ENCODE data around the gene HES3.

HES3 gene, protein sequence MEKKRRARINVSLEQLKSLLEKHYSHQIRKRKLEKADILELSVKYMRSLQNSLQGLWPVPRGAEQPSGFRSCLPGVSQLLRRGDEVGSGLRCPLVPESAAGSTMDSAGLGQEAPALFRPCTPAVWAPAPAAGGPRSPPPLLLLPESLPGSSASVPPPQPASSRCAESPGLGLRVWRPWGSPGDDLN

DNA sequence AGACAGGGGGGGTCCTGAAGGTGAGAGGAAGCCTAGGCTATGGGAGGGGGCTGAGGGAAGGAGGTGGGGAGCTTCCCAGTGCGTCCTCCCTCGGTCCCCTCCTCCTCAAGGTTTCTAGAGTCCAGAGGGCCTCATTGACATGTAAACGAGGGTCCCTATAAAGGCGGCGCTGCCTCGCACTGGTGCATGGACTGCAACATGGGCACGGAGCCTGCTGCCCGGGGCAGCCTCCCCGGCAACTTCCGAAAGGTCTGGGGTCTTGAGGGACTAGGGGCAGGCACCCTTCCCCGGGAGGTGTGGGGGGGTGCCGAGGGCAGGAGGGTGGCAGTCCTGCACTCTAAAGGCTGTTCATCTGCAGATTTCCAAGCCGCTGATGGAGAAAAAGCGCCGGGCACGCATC lies at the start of gene HES3:
HES3 (plus strand) TSS at position 187 of the 400 bp plus-strand sequence; CDS start at position 374, 187 bp downstream.
- no peak for DNase-seq

DNA sequence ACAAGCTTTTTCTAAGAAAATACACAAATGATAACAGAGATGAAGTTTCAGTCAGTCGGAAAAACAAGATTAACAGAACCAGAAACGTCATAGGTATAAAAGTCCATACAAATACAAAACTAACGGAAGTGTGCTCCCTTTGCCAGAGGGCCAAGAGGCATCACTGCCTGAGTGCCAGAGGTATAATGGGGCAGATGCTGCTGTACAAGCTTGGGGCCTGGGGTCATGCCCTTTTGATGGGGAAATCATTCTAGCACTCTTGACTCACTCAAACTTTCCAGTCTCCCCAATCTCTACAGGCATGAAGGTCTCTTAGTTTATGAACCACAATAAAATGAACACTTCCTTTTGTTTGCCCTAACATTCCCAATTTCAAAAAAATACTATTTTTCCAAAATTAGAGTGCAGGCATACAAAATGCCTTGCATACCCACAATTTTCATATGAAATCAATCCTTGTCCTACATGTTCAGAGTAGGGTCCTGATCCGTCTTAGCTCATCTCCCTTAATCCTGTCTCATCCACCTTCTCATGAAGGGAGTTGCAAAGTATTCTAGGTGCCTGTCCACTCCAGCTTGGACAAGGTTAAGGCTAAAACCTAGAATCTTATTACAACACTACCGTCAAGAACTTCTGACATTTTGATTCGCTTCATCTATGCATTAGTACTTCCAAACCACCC lies 46.1 kb upstream of the HES3 start:
- no peak for DNase-seq

GRCh38 chr1:6198646-6199297 lies 45.2 kb upstream of the HES3 start:
- DNase-seq = no peak

DNA sequence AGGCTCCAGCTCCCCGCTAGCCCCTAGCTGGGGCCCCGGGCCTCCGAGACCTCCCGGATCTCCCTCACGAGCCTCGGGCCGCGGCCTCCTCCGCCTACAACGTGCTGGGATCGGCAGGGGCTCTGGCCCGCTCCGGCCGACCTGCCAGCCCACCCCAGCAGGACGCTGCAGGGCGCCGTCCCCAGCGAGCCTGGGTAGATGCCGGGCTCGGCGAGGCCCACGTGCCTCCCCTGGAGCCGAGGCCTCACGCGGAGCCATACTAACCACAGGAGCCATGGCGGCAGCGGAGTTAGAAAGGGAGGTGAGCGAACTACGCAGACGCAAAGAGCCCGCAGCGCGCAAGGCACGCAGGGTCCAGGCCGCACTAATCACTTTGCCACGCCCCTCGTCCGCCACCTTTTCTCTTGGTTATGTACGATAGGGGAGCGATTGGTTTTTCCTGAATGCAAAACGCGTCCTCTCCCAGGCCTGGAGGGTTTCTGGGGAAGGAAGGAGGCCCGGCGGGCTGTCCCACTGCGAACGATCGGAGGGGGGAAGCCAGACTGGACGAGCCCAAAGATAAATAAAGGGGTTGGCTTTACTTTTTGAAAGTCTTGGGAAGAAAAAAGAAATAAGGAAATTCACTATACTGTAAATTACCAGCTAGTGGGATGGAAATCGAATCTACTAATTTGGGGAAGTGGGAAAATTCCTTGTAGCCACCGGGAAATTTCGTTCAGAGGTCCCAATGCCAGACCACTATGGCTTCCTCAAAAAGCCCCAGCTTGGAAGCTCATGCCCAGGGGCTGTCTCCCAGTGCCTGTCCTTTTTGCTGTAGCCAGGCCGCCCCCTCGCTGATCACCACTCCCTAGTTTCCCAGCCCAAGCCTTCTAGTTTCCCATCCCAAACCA lies 44.4 kb upstream of the HES3 start, which contains the start of gene RPL22:
RPL22 (minus strand) TSS at position 298 of the 890 bp plus-strand sequence; CDS start at position 276, 22 bp downstream.
- peak; percentile 98 for DNase-seq

- DNase-seq = peak; percentile 33
Measured at GRCh38 chr1:6200188-6200809, 43.7 kb upstream of the HES3 start.

DNA sequence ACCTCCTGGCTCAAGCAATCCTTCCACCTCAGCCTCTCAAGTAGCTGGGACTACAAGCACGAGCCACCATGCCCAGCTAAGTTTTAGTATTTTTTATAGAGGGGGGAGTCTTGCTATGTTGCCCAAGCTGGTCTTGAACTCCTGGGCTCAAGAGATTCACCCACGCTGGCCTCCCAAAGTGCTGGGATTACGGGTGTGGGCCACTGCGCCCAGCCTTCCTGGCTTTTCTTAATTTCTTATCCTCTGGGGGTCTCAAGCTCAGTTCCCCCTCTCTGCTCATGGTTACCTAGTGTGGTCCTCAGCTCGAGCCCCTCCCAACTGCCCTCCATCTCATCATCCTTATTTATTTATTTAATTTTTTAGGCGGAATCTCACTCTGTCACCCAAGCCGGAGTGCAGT lies 41.7 kb upstream of the HES3 start:
- no peak for DNase-seq

DNA sequence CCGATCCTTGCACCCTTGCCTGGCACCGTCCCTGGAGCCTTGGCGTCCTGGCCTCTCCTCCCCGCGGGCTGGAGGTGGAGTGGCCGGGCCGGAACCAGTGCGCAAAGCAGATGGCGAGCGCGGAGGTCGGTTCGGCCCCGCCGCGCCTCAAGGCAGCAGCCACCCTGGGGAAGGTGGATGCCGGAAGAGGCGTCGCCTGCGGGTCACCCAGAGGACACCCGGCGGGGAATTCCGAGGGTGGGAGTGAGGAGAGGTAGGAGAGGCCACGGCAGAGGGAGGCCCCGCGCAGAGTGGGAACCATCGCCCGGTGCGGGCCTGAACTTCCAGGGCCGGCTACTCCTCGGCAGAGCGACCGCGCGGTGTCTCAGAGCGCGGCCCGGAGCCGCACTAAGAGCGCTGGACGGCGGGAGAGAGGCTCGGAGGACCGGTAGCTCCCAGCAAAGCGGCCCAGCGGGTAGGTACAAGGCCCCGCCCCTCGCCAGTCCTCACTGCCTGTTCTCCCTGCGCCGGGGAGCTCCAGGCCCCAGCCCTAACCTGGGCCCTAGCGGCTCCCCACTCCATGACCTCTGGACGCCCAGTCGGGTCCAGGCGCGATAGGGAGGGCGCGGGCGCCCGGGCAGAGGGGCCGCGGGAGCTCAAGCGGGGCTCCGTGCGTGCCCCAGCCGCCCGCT lies 38.0 kb upstream of the HES3 start, which contains the start of gene RNF207:
RNF207 (plus strand) TSS at position 271 of the 671 bp plus-strand sequence. CDS start 417 bp downstream, outside the sequence.
- no peak for DNase-seq

DNA sequence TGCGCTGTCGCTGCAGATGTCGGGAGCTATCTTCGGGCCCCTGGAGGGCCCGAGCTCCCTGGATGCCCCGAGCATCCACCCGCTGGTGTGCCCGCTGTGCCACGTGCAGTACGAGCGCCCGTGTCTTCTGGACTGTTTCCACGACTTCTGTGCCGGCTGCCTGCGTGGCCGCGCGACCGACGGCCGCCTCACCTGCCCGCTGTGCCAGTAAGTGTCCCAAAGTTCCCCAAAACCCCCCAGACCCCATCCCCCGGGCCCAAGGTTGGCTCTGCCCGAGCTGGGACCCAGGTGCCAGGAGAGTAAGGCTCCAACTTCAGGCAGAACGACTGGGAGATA lies 37.5 kb upstream of the HES3 start:
- DNase-seq = no peak

- DNase-seq = no peak
Measured at GRCh38 chr1:6207075-6207885, 36.7 kb upstream of the HES3 start.

- no peak for DNase-seq
Measured at GRCh38 chr1:6207921-6208320, 36.1 kb upstream of the HES3 start.

DNA sequence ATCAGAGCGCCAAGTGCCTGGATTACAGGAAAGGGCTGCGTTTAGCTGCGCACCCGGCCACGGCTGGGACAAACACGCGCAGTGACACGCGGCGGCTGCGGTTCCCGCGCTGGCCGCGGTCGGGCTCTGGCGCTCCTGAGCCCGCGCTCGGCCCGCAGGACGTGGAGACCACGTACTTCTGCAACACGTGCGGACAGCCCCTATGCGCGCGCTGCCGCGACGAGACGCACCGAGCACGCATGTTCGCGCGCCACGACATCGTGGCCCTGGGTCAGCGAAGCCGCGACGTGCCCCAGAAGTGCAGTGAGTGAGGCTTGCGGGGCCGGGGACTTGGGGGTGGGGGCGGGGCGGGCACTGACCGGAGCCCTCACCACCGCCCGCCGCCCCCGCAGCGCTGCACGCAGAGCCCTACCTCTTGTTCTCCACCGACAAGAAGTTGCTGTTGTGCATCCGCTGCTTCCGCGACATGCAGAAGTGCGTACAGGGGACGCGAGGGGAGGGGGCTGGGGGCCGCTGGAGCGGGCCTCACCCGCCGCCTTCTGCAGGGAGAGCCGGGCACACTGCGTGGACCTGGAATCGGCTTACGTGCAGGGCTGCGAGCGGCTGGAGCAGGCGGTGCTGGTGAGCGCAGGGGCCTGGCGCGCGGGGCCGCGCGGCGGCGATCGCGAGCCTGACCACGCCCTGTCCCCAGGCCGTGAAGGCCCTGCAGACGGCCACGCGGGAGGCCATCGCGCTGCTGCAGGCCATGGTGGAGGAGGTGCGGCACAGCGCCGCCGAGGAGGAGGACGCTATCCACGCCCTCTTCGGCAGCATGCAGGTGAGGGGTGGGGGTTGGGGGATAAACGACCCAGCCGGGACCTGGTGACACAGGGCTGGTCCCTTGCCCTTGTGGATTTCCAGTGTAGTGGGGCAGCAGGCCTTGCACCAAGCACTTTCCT lies 35.0 kb upstream of the HES3 start:
- no peak for DNase-seq

DNA sequence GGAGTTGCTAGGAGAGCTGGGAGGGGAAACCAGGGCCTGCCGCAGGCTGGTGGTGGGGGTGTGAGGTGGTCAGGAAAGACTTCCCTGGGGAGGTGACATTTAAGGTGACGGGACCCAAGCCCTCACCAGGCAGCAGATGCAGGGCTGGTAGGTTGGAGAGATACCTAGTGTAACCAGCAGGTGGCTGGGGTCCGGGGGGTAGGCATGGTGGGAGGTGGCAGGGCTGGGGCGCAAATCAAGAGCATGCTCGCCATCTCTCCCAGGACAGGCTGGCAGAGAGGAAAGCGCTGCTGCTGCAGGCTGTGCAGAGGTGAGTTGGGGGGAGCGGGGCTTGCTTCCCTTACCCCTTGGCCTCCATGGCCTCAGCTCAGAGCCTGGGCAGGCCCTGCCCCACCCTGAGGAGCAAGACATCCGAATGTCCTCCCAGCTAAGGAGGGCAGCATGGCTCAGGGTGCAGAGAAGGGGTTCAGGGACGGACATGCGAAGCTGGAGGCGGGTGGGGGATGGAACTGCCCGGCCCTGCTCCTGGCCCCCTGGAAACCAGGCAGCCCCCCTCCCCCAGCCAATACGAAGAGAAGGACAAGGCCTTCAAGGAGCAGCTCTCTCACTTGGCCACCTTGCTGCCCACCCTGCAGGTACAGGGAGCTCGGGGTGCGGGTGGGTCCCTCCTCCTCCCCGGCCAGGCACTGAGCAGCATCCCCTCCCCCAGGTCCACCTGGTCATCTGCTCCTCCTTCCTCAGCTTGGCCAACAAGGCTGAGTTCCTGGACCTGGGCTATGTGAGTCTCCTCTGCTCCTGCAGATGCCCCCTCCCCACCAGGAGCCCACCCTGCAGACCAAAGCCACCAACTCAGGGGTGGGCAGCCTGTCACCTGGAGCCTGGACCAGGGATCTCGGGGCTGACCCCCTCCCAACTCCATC lies 34.1 kb upstream of the HES3 start:
- DNase-seq = no peak

GRCh38 chr1:6210591-6211355 lies 33.2 kb upstream of the HES3 start:
- no peak for DNase-seq

DNA sequence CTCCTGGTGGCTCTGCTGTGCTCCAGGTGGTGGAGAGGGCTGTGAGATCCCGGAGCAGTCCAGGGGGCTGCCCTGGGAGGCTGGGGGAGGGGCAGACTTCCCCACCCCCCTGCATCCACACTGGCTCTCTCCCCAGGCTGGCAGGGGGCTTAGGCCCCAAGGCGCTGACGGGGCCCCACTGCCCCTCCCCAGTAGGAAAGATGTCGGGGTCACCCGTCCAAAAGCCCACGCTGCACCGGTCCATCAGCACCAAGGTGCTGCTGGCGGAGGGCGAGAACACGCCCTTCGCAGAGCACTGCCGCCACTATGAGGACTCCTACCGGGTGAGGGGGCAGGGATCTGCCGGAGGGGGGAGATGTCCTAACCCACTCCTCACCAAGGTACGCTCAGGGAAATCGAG lies 32.2 kb upstream of the HES3 start:
- no peak for DNase-seq

GRCh38 chr1:6212193-6212959 lies 31.6 kb upstream of the HES3 start:
- DNase-seq = no peak

DNA sequence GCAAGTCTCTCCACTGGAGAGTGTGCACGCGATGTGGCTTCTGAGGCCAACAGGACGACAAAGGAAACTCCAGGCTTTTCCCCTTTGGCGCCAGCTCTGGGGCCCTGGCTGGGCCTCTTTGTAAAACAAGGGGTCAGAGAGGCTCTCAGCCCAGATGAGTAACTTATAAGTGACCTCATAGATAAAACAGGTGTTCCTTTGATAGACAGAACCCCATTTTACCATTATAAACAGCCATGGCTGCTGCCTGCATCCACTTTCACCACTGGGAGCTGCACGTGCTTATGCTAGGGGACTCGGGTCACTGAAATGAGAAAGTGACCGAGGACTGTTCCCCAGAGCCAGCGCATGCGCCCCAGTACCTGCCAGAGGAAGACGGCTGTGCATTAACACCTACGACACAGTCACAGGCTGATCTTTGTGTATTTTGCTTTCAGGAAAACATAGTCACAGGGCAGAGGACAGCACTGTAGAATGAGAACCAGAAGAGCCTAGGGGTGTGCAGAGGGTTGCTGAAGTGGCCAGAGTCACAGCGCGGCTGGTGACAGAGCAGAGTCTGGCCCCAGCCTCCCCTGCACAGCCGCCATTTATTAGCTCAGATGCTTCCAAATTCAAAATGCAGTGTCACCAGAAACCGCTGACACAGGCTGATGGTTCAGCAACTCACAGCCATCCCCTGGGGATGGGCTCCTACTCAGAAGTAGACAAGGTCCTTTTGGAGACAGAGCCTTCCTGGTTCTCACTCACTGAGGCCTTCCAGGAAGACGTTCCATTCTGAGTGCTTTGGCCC lies 25.4 kb upstream of the HES3 start:
- DNase-seq = no peak
